Measurements from ENCODE around the gene MTCL3. TPM values are rescaled to one million over a fixed set of nuclear protein-coding genes. Genes with fewer than 3 reads are reported as not detected.
"Not testable (repeated sequence)": the region's sequence is repeated elsewhere in the genome, so short reads cannot be mapped to it uniquely, and the experiment has no call there.

Gene MTCL3

GRCh38 chr6:127446356-127446755 lies 72.8 kb downstream of the MTCL3 start:
- Histone ChIP-seq H3K27me3 (ENCODE audit: control insufficient read depth, insufficient read depth, low read length) (no peaks in the 10 kb centered on the region), H3K36me3 (replicated peaks; ENCODE audit: control insufficient read depth, insufficient read depth, low read length) (no peaks in the 10 kb centered on the region; the same call in none of the 2 replicates), H3K4me3 (ENCODE audit: insufficient read depth, low read depth, low read length) (no peak overlapping the region)
- no peak for DNase-seq

- no peak for DNase-seq
- H3K27me3 ChIP-seq (ENCODE audit: control insufficient read depth, insufficient read depth, low read length) = no peaks in the 10 kb centered on the region
- no peaks in the 10 kb centered on the region; the same call in none of the 2 replicates for H3K36me3 ChIP-seq (replicated peaks; ENCODE audit: control insufficient read depth, insufficient read depth, low read length)
- H3K4me3 ChIP-seq (ENCODE audit: insufficient read depth, low read depth, low read length) = no peak overlapping the region
These were observed 77.3 kb downstream of the MTCL3 start for GRCh38 chr6:127441881-127442280.

- H3K27me3 ChIP-seq (ENCODE audit: control insufficient read depth, insufficient read depth, low read length) = no peaks in the 10 kb centered on the region
- DNase-seq = no peak
These were observed 79.4 kb downstream of the MTCL3 start for GRCh38 chr6:127439718-127440117.

GRCh38 chr6:127436578-127437110 lies 82.5 kb downstream of the MTCL3 start:
- no peaks in the 10 kb centered on the region for H3K27me3 ChIP-seq (ENCODE audit: control insufficient read depth, insufficient read depth, low read length)
- no peaks in the 10 kb centered on the region for H3K36me3 ChIP-seq (replicated peaks; ENCODE audit: control insufficient read depth, insufficient read depth, low read length)
- no peak for DNase-seq
- H3K4me3 ChIP-seq (ENCODE audit: insufficient read depth, low read depth, low read length) = no peak overlapping the region

More at GRCh38 chr6:127439718-127440117, 79.4 kb downstream of the MTCL3 start:
- no peaks in the 10 kb centered on the region for H3K36me3 ChIP-seq (replicated peaks; ENCODE audit: control insufficient read depth, insufficient read depth, low read length)
- no peak overlapping the region for H3K4me3 ChIP-seq (ENCODE audit: insufficient read depth, low read depth, low read length)

- Histone ChIP-seq H3K36me3 (replicated peaks; ENCODE audit: control insufficient read depth, insufficient read depth, low read length) (no peaks in the 10 kb centered on the region), H3K27me3 (ENCODE audit: control insufficient read depth, insufficient read depth, low read length) (no peaks in the 10 kb centered on the region), H3K4me3 (ENCODE audit: insufficient read depth, low read depth, low read length) (no peak overlapping the region)
- no peak for DNase-seq
These were observed 83.4 kb downstream of the MTCL3 start for GRCh38 chr6:127435626-127436220.

GRCh38 chr6:127434651-127435050 lies 84.5 kb downstream of the MTCL3 start:
- Histone ChIP-seq H3K36me3 (replicated peaks; ENCODE audit: control insufficient read depth, insufficient read depth, low read length) (no peaks in the 10 kb centered on the region), H3K4me3 (ENCODE audit: insufficient read depth, low read depth, low read length) (no peak overlapping the region), H3K27me3 (ENCODE audit: control insufficient read depth, insufficient read depth, low read length) (no peaks in the 10 kb centered on the region)
- no peak for DNase-seq

- DNase-seq; H3K36me3 ChIP-seq (replicated peaks; ENCODE audit: control insufficient read depth, insufficient read depth, low read length); H3K4me3 ChIP-seq (ENCODE audit: insufficient read depth, low read depth, low read length); H3K27me3 ChIP-seq (ENCODE audit: control insufficient read depth, insufficient read depth, low read length): not testable (repeated sequence)
These were observed 90.6 kb downstream of the MTCL3 start for GRCh38 chr6:127428562-127428961.

- no peak overlapping the region for H3K4me3 ChIP-seq (ENCODE audit: insufficient read depth, low read depth, low read length)
- DNase-seq = no peak
- no peaks in the 10 kb centered on the region for H3K36me3 ChIP-seq (replicated peaks; ENCODE audit: control insufficient read depth, insufficient read depth, low read length)
- no peaks in the 10 kb centered on the region for H3K27me3 ChIP-seq (ENCODE audit: control insufficient read depth, insufficient read depth, low read length)
These were observed 95.2 kb downstream of the MTCL3 start for GRCh38 chr6:127423921-127424320.

Other genes starting within 250 kb of the MTCL3 start
- 48.8 and 55.5 TPM in 2 replicates for gene ECHDC1, start 175.7 kb downstream of the MTCL3 start, total RNA-seq (2014; rRNA removed; shearing (Covaris generic))
- gene KIAA0408, start 59.9 kb downstream of the MTCL3 start, total RNA-seq (2014; rRNA removed; shearing (Covaris generic)) = 0.55 and 2.3 TPM in 2 replicates
- not detected in 2 replicates for gene C6orf58, start 57.8 kb upstream of the MTCL3 start, total RNA-seq (2014; rRNA removed; shearing (Covaris generic))